ENCODE measurements around the gene SRRM2.
A peak's percentile ranks its signal among the peaks of the same experiment; 100 is the strongest.

The SRRM2 gene

DNA sequence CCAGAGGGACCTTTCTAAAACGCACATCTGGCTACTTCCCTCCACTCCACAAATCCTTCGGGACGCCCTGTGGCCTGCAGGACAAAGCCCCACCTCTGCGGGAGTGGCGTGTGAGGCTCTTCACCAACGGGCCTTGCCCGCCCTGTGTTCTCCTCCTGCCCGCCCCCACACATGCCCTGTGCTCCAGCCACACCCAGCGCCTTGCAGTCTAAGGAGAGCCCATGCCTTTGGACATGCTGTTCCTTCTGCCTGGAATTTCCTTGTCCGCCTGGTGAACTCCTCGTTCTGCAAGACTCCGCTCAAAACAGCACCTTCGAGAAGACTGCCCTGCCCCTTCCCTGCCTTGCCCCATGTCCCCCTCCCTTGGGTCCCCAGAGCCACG, 17.2 kb downstream of the SRRM2 start:
- peak in 1 of 2 experiments; percentile 7 for DNase-seq (ENCODE audit: low read depth in 1 of 2, low spot score in 1 of 2)
- H3K27me3 ChIP-seq (ENCODE audit: insufficient read depth, poor library complexity, severe bottlenecking) = no peaks in the 10 kb centered on the region
- no peak overlapping the region for H3K27ac ChIP-seq (replicated peaks)
- TF ChIP-seq GABPA (IDR thresholded peaks at IDR 0.05; ENCODE audit: low read depth) (no peak), POLR2AphosphoS5 (IDR thresholded peaks at IDR 0.05; ENCODE audit: low read depth) (no peak), SPI1 (IDR thresholded peaks at IDR 0.05; ENCODE audit: borderline replicate concordance, low read depth) (no peak)
- TF ChIP-seq, protein P1, sequence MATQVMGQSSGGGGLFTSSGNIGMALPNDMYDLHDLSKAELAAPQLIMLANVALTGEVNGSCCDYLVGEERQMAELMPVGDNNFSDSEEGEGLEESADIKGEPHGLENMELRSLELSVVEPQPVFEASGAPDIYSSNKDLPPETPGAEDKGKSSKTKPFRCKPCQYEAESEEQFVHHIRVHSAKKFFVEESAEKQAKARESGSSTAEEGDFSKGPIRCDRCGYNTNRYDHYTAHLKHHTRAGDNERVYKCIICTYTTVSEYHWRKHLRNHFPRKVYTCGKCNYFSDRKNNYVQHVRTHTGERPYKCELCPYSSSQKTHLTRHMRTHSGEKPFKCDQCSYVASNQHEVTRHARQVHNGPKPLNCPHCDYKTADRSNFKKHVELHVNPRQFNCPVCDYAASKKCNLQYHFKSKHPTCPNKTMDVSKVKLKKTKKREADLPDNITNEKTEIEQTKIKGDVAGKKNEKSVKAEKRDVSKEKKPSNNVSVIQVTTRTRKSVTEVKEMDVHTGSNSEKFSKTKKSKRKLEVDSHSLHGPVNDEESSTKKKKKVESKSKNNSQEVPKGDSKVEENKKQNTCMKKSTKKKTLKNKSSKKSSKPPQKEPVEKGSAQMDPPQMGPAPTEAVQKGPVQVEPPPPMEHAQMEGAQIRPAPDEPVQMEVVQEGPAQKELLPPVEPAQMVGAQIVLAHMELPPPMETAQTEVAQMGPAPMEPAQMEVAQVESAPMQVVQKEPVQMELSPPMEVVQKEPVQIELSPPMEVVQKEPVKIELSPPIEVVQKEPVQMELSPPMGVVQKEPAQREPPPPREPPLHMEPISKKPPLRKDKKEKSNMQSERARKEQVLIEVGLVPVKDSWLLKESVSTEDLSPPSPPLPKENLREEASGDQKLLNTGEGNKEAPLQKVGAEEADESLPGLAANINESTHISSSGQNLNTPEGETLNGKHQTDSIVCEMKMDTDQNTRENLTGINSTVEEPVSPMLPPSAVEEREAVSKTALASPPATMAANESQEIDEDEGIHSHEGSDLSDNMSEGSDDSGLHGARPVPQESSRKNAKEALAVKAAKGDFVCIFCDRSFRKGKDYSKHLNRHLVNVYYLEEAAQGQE (IDR thresholded peaks at IDR 0.05; ENCODE audit: insufficient replicate concordance, low read depth) = no peak
- TF ChIP-seq, protein P2, sequence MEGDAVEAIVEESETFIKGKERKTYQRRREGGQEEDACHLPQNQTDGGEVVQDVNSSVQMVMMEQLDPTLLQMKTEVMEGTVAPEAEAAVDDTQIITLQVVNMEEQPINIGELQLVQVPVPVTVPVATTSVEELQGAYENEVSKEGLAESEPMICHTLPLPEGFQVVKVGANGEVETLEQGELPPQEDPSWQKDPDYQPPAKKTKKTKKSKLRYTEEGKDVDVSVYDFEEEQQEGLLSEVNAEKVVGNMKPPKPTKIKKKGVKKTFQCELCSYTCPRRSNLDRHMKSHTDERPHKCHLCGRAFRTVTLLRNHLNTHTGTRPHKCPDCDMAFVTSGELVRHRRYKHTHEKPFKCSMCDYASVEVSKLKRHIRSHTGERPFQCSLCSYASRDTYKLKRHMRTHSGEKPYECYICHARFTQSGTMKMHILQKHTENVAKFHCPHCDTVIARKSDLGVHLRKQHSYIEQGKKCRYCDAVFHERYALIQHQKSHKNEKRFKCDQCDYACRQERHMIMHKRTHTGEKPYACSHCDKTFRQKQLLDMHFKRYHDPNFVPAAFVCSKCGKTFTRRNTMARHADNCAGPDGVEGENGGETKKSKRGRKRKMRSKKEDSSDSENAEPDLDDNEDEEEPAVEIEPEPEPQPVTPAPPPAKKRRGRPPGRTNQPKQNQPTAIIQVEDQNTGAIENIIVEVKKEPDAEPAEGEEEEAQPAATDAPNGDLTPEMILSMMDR (IDR thresholded peaks at IDR 0.05; ENCODE audit: insufficient read depth, low read length) = no peak
- H3K4me3 ChIP-seq (replicated peaks; ENCODE audit: insufficient read depth, low read length) = no peak overlapping the region

DNA sequence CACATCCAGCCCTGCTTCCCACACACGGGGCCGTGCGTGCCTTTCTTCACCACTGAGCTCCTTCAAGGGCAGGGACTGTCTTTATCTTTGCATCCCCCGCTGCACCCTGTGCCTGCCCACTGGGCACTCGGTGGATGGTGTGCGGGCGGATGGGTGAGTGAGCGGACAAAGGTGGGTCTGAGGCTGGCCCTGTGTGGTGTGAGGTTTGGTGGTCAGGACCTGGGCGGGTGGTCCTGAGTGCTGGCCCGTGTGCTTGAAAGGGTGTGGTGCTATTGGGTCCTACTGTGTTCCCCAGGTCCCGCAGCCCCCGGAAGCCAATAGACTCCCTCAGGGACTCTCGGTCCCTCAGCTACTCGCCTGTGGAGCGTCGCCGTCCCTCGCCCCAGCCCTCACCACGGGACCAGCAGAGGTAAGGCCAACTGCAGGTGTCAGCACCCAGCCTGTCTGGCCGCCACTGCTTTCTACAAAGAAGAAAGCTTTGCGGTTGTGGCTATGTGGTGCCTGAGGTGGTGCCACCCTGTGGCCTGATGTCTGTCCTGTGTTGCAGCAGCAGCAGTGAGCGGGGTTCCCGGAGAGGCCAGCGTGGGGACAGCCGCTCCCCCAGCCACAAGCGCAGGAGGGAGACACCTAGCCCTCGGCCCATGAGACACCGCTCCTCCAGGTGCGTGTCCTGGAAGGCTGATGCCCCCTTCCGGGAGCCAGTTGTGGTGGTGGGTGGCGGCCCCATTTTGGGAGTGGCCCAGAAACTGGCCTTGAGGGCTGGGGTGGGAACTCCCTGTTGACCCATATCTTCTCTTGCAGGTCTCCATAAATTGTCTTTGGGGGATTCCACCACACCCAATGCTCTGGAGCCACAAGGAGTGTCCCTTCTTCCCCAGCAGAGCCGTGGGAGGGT, 17.9 kb downstream of the SRRM2 start:
- Histone ChIP-seq H3K27me3 (ENCODE audit: insufficient read depth, poor library complexity, severe bottlenecking) (no peaks in the 10 kb centered on the region), H3K4me3 (replicated peaks; ENCODE audit: insufficient read depth, low read length) (no peak overlapping the region), H3K27ac (replicated peaks) (no peak overlapping the region)
- peak; percentile 23 to 40 for DNase-seq (ENCODE audit: low read depth in 1 of 2, low spot score in 1 of 2)
- TF ChIP-seq POLR2AphosphoS5 (IDR thresholded peaks at IDR 0.05; ENCODE audit: low read depth) = peak; percentile 38
- TF ChIP-seq, protein P2 (IDR thresholded peaks at IDR 0.05; ENCODE audit: insufficient read depth, low read length) = no peak

DNA sequence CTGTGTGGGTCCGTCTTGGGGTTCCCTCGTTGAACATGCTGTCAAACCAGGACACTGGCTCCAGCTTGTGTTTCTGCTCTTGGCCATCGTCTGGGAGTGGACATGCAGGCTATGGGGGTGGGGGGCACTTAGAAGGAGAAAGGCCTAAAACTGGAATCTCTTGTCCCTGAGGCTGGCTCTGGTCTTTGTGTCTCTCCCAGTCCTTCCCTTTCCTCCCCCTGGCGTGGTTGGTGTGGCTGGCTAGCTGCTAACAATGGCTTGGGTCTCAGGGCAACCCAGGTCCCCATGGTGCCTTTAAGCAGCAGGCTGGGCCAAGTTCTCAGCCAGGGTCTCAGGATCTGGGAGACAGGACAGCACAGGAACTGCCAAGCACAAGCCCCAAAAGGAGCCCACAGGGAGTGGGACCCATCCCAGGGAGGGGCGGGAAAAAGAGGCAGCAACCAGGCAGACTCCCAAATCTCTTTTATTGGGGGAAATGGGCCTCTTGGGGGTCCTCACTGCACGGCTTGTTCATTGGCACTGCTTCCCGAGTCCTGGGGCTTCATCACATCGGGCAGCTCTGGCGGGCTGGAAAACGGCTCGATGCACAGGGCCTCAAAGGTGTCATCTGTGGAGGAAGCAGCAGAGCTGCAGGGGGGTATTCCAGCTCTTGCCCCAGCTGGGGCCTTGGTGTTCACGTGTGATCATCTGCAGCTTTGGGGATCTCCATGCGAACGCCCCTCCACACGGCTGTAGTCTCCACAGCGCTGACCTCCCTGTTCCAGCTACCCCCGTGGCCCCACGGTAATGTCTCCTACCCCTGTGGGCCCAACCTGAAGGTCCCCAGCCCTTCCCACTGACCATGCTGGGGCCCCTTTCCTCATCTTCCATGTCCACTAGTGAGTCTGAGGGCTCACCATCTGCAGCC, 19.3 kb downstream of the SRRM2 start:
- no peak overlapping the region for H3K27ac ChIP-seq (replicated peaks)
- peak in 1 of 2 experiments; percentile 15 for DNase-seq (ENCODE audit: low read depth in 1 of 2, low spot score in 1 of 2)
- TF ChIP-seq, protein P1 (IDR thresholded peaks at IDR 0.05; ENCODE audit: insufficient replicate concordance, low read depth) = no peak
- TF ChIP-seq SPI1 (IDR thresholded peaks at IDR 0.05; ENCODE audit: borderline replicate concordance, low read depth) (no peak), POLR2AphosphoS5 (IDR thresholded peaks at IDR 0.05; ENCODE audit: low read depth) (peak; percentile 53; the same call in 1 of the 2 replicates)

More for the DNA sequence above, 19.3 kb downstream of the SRRM2 start:
- Histone ChIP-seq H3K4me3 (replicated peaks; ENCODE audit: insufficient read depth, low read length) (no peak overlapping the region), H3K27me3 (ENCODE audit: insufficient read depth, poor library complexity, severe bottlenecking) (no peaks in the 10 kb centered on the region)
